Right lobe of liver (tissue), 4 donors: ENCODE data around the gene TSPAN14.

Experiments
- CTCF ChIP-seq, 4 donors: fragments of 200-600 bp in 3 of 4; fragments of 450-650 bp in 1 of 4; IDR thresholded peaks; one replicate each; pipeline versions ENCODE4 v1.5.1 to v1.8.0; 2016 to 2022; ENCODE audit warnings: antibody characterized with exemption in 4 of 4, mild to moderate bottlenecking in 2 of 4
- POLR2A ChIP-seq: fragments of 450-650 bp; IDR thresholded peaks from one replicate; pipeline ENCODE4 v1.6.1; 2017; ENCODE audit warnings: antibody characterized with exemption, mild to moderate bottlenecking
- donor health status: DM: no; HTN: no; CAD: no.
- donor health status: DM: no; HTN: no; CAD: no.
- donor health status: DM: no; HTN: yes; CAD: no.

- TF ChIP-seq POLR2A (no peak), CTCF (IDR thresholded peaks at IDR 0.05) (no peak)
Measured at GRCh38 chr10:80555415-80555814, 101.3 kb downstream of the TSPAN14 start.
